Vagina (tissue), 2 donors: ENCODE measurements around the gene TFAP2C. TPM values are rescaled to one million over a fixed set of nuclear protein-coding genes. Genes with fewer than 3 reads are reported as not detected.
"Not testable (repeated sequence)": the region's sequence is repeated elsewhere in the genome, so short reads cannot be mapped to it uniquely, and the experiment has no call there.

Source experiments
- DNase-seq, 2 donors: peaks; one replicate each; pipeline ENCODE4 v3.0.0-alpha.2; 2017; ENCODE audit errors: extremely low spot score in 2 of 2
- H3K27ac ChIP-seq: fragments of 200-600 bp; sonication (generic); one replicate; pipeline ENCODE4 v1.5.1; 2019
- H3K27me3 ChIP-seq: fragments of 200-600 bp; sonication (generic); one replicate; pipeline ENCODE4 v1.5.1; 2019
- H3K36me3 ChIP-seq, 2 donors: fragments of 200-600 bp; sonication (generic); one replicate each; pipeline ENCODE4 v1.5.1; 2017 to 2019
- H3K4me1 ChIP-seq: fragments of 200-600 bp; sonication (generic); one replicate; pipeline ENCODE4 v1.5.1; 2019
- H3K4me3 ChIP-seq, 2 donors: fragments of 200-600 bp; sonication (generic); 1 replicate in 1 of 2; 2 replicates in 1 of 2; pipeline ENCODE4 v1.5.1; 2016 to 2019
- H3K9me3 ChIP-seq: fragments of 200-600 bp; sonication (generic); one replicate; pipeline ENCODE4 v1.5.1; 2019
- CTCF ChIP-seq, 3 experiments: fragments of 450-650 bp in 2 of 3; fragments of 200-600 bp in 1 of 3; sonication (generic) in 1 of 3; IDR thresholded peaks; one replicate each; pipeline ENCODE4 v1.5.1; 2017 to 2019; ENCODE audit warnings: antibody characterized with exemption in 3 of 3, mild to moderate bottlenecking in 2 of 3, moderate library complexity in 2 of 3
- POLR2A ChIP-seq, 2 donors: fragments of 450-650 bp; IDR thresholded peaks; one replicate each; pipeline ENCODE4 v1.6.1; 2017; ENCODE audit warnings: antibody characterized with exemption in 2 of 2, mild to moderate bottlenecking in 2 of 2, moderate library complexity in 2 of 2
- POLR2AphosphoS5 ChIP-seq, 2 donors: sonication (generic); formaldehyde crosslinking; IDR thresholded peaks; one replicate each; pipeline ENCODE4 v1.9.0; 2017; ENCODE audit warnings: antibody characterized with exemption in 2 of 2, mild to moderate bottlenecking in 2 of 2, low read depth in 1 of 2; ENCODE audit not compliant: insufficient read depth in 1 of 2
- intact Hi-C: fragments of 100-400 bp; cut with DNase I; formaldehyde crosslinking; loops from one replicate; pipeline ENCODE4 v1.15.1; 2023
- total RNA-seq: library from RNA; depleted of rRNA; stranded (reverse); fragments of >200 nt; gene quantifications from one replicate; pipeline ENCODE4 v1.2.3, GENCODE V29; 2016

TFAP2C gene
- total RNA-seq, 1 donor from 2014 or later, result 20.6 TPM

DNA sequence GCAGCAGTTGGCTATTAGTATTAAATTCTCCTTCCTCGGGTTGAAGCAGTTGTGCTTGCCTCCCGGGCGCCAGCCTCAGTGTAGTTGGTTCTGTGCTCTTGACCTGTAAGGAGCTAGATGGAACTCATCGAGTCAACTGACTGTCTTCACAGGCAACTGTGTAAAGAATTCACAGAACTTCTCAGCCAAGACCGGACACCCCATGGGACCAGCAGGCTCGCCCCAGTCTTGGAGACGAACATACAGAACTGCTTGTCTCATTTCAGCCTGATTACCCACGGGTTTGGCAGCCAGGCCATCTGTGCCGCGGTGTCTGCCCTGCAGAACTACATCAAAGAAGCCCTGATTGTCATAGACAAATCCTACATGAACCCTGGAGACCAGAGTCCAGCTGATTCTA is 8.5 kb downstream of the TFAP2C start:
- no peak for TF ChIP-seq POLR2AphosphoS5 (IDR thresholded peaks at IDR 0.05; ENCODE audit: insufficient read depth in 1 of 2, low read depth in 1 of 2)
- TF ChIP-seq CTCF (IDR thresholded peaks at IDR 0.05), result no peak
- TF ChIP-seq POLR2A (IDR thresholded peaks at IDR 0.05), result no peak
- no peak for DNase-seq
- H3K27ac ChIP-seq, result no peak overlapping the region
- no peak overlapping the region for H3K4me3 ChIP-seq
- intact Hi-C loops, result no loop called here
- peaks cover 48% of the 10 kb centered on the region for H3K4me1 ChIP-seq
- peaks cover 0 to 52% of the 10 kb centered on the region in 2 donors for H3K36me3 ChIP-seq
- H3K9me3 ChIP-seq, result no peaks in the 10 kb centered on the region
- H3K27me3 ChIP-seq, result no peaks in the 10 kb centered on the region

- no peak for DNase-seq
- Histone ChIP-seq H3K36me3 (peaks cover 0 to 16% of the 10 kb centered on the region in 2 donors), H3K4me1 (peaks cover 3% of the 10 kb centered on the region), H3K9me3 (no peaks in the 10 kb centered on the region), H3K27me3 (no peaks in the 10 kb centered on the region), H3K27ac (no peak overlapping the region), H3K4me3 (no peak overlapping the region)
- intact Hi-C loops, result no loop called here
- TF ChIP-seq CTCF (IDR thresholded peaks at IDR 0.05), result no peak
- TF ChIP-seq POLR2A (IDR thresholded peaks at IDR 0.05), result no peak
- TF ChIP-seq POLR2AphosphoS5 (IDR thresholded peaks at IDR 0.05; ENCODE audit: insufficient read depth in 1 of 2, low read depth in 1 of 2), result no peak
Observed at GRCh38 chr20:56646599-56646998, 17.5 kb downstream of the TFAP2C start.

DNA sequence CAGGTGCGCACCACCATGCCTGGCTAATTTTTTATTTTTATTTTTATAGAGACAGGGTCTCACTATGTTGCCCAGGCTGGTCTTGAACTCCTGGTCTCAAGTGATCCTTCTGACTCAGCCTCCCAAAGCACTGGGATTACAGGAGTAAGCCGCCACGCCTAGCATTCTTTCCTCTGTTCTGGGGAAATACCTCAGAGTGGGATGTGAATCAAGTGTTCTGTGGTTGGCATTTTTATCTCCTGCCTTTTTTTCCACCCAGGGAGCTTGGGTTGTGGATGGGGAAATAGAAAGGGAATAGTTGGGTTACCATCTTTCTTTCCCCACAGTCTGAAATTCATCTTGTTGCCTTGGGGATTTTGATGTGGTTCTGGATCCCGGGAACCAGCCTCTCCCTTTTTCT is 24.1 kb downstream of the TFAP2C start:
- H3K27ac ChIP-seq, result no peak overlapping the region
- no peak for DNase-seq
- H3K9me3 ChIP-seq, result no peaks in the 10 kb centered on the region
- no peak overlapping the region for H3K4me3 ChIP-seq
- H3K27me3 ChIP-seq, result no peaks in the 10 kb centered on the region
- H3K4me1 ChIP-seq, result peaks cover 4% of the 10 kb centered on the region
- no peaks in the 10 kb centered on the region for H3K36me3 ChIP-seq
- intact Hi-C loops, result no loop called here
- TF ChIP-seq CTCF (IDR thresholded peaks at IDR 0.05) (no peak), POLR2AphosphoS5 (IDR thresholded peaks at IDR 0.05; ENCODE audit: insufficient read depth in 1 of 2, low read depth in 1 of 2) (no peak), POLR2A (IDR thresholded peaks at IDR 0.05) (no peak)

DNA sequence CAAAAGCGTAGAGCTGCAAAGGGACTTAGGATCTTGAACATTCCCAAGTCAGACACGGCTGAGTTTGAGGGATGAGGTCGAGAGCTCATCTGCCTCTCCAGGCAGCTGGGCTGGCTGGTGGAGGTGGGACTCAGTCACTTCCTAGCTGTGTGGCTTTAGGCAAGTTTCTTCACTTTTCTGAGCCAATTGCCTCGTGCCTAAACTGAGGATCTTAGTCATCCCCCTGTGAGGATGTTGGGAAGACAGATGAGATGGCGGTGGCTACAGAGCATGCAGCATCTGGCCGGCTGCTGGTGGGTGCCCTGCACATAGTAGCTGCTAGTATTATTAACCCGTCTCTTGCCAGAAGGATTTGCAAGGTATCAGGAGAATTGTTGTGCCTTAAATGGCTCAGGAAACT is 27.5 kb downstream of the TFAP2C start:
- Histone ChIP-seq H3K27ac (no peak overlapping the region), H3K9me3 (no peaks in the 10 kb centered on the region), H3K4me3 (no peak overlapping the region), H3K4me1 (peaks cover under 1% of the 10 kb centered on the region), H3K27me3 (no peaks in the 10 kb centered on the region), H3K36me3 (no peaks in the 10 kb centered on the region)
- TF ChIP-seq CTCF (IDR thresholded peaks at IDR 0.05) (no peak), POLR2A (IDR thresholded peaks at IDR 0.05) (no peak), POLR2AphosphoS5 (IDR thresholded peaks at IDR 0.05; ENCODE audit: insufficient read depth in 1 of 2, low read depth in 1 of 2) (no peak)
- intact Hi-C loops, result no loop called here
- no peak for DNase-seq

DNA sequence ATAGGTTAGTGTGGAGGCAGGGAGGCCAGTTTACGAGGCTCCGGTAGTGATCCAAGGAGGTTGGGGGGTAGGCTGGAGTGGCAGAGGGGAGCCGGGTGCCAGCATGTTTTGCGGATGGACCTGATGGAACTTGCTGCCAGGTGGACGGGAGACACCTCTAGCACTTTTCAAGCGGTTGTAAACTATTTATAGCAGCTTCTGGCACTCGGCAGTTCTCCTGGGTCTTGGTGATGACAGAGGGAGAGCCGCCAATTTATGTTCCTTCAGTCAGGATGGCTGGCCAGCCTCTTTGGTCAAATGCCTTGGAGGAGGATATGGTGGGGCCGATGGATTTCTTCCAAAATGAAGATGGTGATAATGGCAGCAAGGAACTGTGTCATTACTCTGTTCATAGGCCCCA is 28.8 kb downstream of the TFAP2C start:
- Histone ChIP-seq H3K36me3 (no peaks in the 10 kb centered on the region), H3K4me3 (no peak overlapping the region), H3K9me3 (no peaks in the 10 kb centered on the region), H3K4me1 (no peaks in the 10 kb centered on the region), H3K27me3 (no peaks in the 10 kb centered on the region), H3K27ac (no peak overlapping the region)
- no peak for DNase-seq
- intact Hi-C loops, result no loop called here
- TF ChIP-seq POLR2AphosphoS5 (IDR thresholded peaks at IDR 0.05; ENCODE audit: insufficient read depth in 1 of 2, low read depth in 1 of 2), result no peak
- TF ChIP-seq CTCF (IDR thresholded peaks at IDR 0.05), result no peak
- TF ChIP-seq POLR2A (IDR thresholded peaks at IDR 0.05), result no peak

DNA sequence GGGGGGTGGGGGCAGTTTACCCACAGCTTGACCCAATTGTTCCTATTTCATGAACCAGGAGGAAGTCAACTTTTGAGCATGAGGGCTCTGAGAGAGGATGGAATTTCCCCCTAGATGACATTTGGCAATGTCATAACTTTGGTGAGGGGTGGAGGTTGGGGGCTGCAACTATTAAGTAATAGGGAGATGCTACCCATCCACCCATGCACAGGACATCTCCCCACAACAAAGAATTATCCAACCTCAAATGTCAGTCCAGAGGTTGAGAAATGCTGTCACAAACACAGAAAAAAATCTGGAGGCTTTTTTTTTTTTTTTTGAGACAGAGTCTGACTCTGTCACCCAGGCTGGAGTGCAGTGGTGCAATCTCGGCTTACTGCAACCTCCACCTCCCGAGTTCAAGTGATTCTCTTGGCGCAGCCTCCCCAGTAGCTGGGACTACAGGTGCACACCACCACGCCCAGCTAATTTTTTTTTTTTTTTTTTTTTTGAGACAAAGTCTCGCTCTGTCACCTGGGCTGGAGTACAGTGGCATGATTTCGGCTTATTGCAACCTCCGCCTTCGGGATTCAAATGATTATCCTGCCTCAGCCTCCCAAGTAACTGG is 29.3 kb downstream of the TFAP2C start:
- H3K9me3 ChIP-seq, H3K4me3 ChIP-seq, H3K27me3 ChIP-seq, H3K36me3 ChIP-seq, H3K4me1 ChIP-seq, intact Hi-C loops, DNase-seq, H3K27ac ChIP-seq: not testable (repeated sequence)
